Osteocyte (in vitro differentiated cells): ENCODE measurements around the gene RNASE7. TPM values are rescaled to one million over a fixed set of nuclear protein-coding genes. Genes with fewer than 3 reads are reported as not detected.
A peak's percentile ranks its signal among the peaks of the same experiment; 100 is the strongest.

Source experiments
- DNase-seq: peaks from one replicate; pipeline ENCODE4 v3.0.0; 2021; ENCODE audit warnings: mixed read lengths; ENCODE audit not compliant: unreplicated experiment; ENCODE audit errors: extremely low spot score
- H3K27ac Mint-ChIP-seq: one replicate; pipeline ENCODE4 v1.8.0; 2021; ENCODE audit warnings: mild to moderate bottlenecking, mixed read lengths; ENCODE audit not compliant: unreplicated experiment
- H3K27me3 Mint-ChIP-seq: one replicate; pipeline ENCODE4 v1.8.0; 2021; ENCODE audit warnings: mixed read lengths; ENCODE audit not compliant: unreplicated experiment
- H3K36me3 Mint-ChIP-seq: one replicate; pipeline ENCODE4 v1.8.0; 2021; ENCODE audit warnings: mixed read lengths; ENCODE audit not compliant: unreplicated experiment
- H3K4me1 Mint-ChIP-seq: one replicate; pipeline ENCODE4 v1.8.0; 2021; ENCODE audit warnings: mixed read lengths; ENCODE audit not compliant: unreplicated experiment
- H3K4me3 Mint-ChIP-seq: one replicate; pipeline ENCODE4 v1.8.0; 2021; ENCODE audit warnings: mild to moderate bottlenecking, moderate library complexity, mixed read lengths; ENCODE audit not compliant: unreplicated experiment
- H3K9me3 Mint-ChIP-seq: one replicate; pipeline ENCODE4 v1.8.0; 2021; ENCODE audit warnings: mixed read lengths; ENCODE audit not compliant: unreplicated experiment
- CTCF ChIP-seq: fragments of 200-600 bp; sonication (generic); IDR thresholded peaks from 2 replicates; pipeline ENCODE4 v1.5.0; 2021; ENCODE audit warnings: antibody characterized with exemption, mild to moderate bottlenecking, moderate library complexity
- total RNA-seq: library from RNA; stranded (reverse); gene quantifications from 2 replicates; pipeline ENCODE4 v1.2.1, GENCODE V29; 2021

RNASE7 gene
- total RNA-seq, 1 donor from 2014 or later, result not detected

GRCh38 chr14:21018286-21018685, 23.9 kb upstream of the RNASE7 start:
- no peak overlapping the region for H3K27ac Mint-ChIP-seq
- H3K9me3 Mint-ChIP-seq, result no peaks in the 10 kb centered on the region
- DNase-seq, result no peak
- no peak overlapping the region for H3K4me3 Mint-ChIP-seq
- TF ChIP-seq CTCF, result no peak
- peaks cover 30% of the 10 kb centered on the region for H3K27me3 Mint-ChIP-seq
- H3K36me3 Mint-ChIP-seq, result no peaks in the 10 kb centered on the region
- peaks cover 2% of the 10 kb centered on the region for H3K4me1 Mint-ChIP-seq

- TF ChIP-seq CTCF, result no peak
- no peak for DNase-seq
- Mint-ChIP-seq H3K4me3 (no peak overlapping the region), H3K4me1 (peaks cover 2% of the 10 kb centered on the region), H3K9me3 (no peaks in the 10 kb centered on the region), H3K36me3 (no peaks in the 10 kb centered on the region), H3K27ac (no peak overlapping the region), H3K27me3 (peaks cover 32% of the 10 kb centered on the region)
Measured at GRCh38 chr14:21018781-21019180, 23.4 kb upstream of the RNASE7 start.

GRCh38 chr14:21019366-21019765, 22.8 kb upstream of the RNASE7 start:
- H3K27me3 Mint-ChIP-seq, result peaks cover 34% of the 10 kb centered on the region
- no peaks in the 10 kb centered on the region for H3K9me3 Mint-ChIP-seq
- no peak overlapping the region for H3K4me3 Mint-ChIP-seq
- no peak overlapping the region for H3K27ac Mint-ChIP-seq
- no peak for TF ChIP-seq CTCF
- peaks cover 5% of the 10 kb centered on the region for H3K4me1 Mint-ChIP-seq
- no peak for DNase-seq
- no peaks in the 10 kb centered on the region for H3K36me3 Mint-ChIP-seq

GRCh38 chr14:21020977-21021545, 21.1 kb upstream of the RNASE7 start:
- Mint-ChIP-seq H3K4me3 (no peak overlapping the region), H3K27ac (no peak overlapping the region), H3K36me3 (no peaks in the 10 kb centered on the region), H3K9me3 (no peaks in the 10 kb centered on the region), H3K27me3 (peaks cover 39% of the 10 kb centered on the region), H3K4me1 (peaks cover 9% of the 10 kb centered on the region)
- no peak for TF ChIP-seq CTCF
- no peak for DNase-seq

GRCh38 chr14:21022686-21023085, 19.5 kb upstream of the RNASE7 start:
- Mint-ChIP-seq H3K36me3 (no peaks in the 10 kb centered on the region), H3K27me3 (peaks cover 39% of the 10 kb centered on the region), H3K27ac (no peak overlapping the region), H3K4me1 (peaks cover 9% of the 10 kb centered on the region), H3K9me3 (no peaks in the 10 kb centered on the region), H3K4me3 (peak overlapping the region; percentile 16)
- no peak for DNase-seq
- no peak for TF ChIP-seq CTCF
